Activated CD8-positive, alpha-beta memory T cell treated with anti-CD3 and anti-CD28 coated beads for 1 hour (primary cell): ENCODE measurements around the gene DIP2A.
"Not testable (repeated sequence)": the region's sequence is repeated elsewhere in the genome, so short reads cannot be mapped to it uniquely, and the experiment has no call there.

Source experiments
- DNase-seq, 2 donors: peaks; one replicate each; pipeline ENCODE4 v3.0.0-alpha.2; 2020; ENCODE audit warnings: low read depth in 1 of 2; ENCODE audit errors: extremely low read depth in 1 of 2

Gene DIP2A

GRCh38 chr21:46518983-46519583 lies 60.4 kb downstream of the DIP2A start:
- DNase-seq = no peak

- DNase-seq = not testable (repeated sequence)
Measured at GRCh38 chr21:46527393-46527792, 68.7 kb downstream of the DIP2A start.

- no peak for DNase-seq
Measured at GRCh38 chr21:46527801-46528200, 69.1 kb downstream of the DIP2A start.

- no peak for DNase-seq
Measured at GRCh38 chr21:46532080-46532479, 73.4 kb downstream of the DIP2A start.

- no peak for DNase-seq
Measured at GRCh38 chr21:46537026-46537425, 78.3 kb downstream of the DIP2A start.

- no peak for DNase-seq
Measured at GRCh38 chr21:46538262-46538661, 79.6 kb downstream of the DIP2A start.

- no peak for DNase-seq
Measured at GRCh38 chr21:46538851-46539666, 80.4 kb downstream of the DIP2A start.

- no peak for DNase-seq
Measured at GRCh38 chr21:46540087-46540710, 81.5 kb downstream of the DIP2A start.

- no peak for DNase-seq
Measured at GRCh38 chr21:46542588-46543124, 84.0 kb downstream of the DIP2A start.

GRCh38 chr21:46543306-46543705 lies 84.6 kb downstream of the DIP2A start:
- no peak for DNase-seq

- no peak for DNase-seq
Measured at GRCh38 chr21:46544003-46544402, 85.3 kb downstream of the DIP2A start.

GRCh38 chr21:46544824-46545223 lies 86.1 kb downstream of the DIP2A start:
- DNase-seq = no peak

- DNase-seq = no peak
Measured at GRCh38 chr21:46545363-46545762, 86.7 kb downstream of the DIP2A start.

- DNase-seq = no peak
Measured at GRCh38 chr21:46545911-46546310, 87.2 kb downstream of the DIP2A start.

- no peak for DNase-seq
Measured at GRCh38 chr21:46546799-46547198, 88.1 kb downstream of the DIP2A start.

GRCh38 chr21:46549650-46550049 lies 91.0 kb downstream of the DIP2A start:
- DNase-seq = no peak

- DNase-seq = peak; percentile 26 to 69
Measured at GRCh38 chr21:46550116-46550941, 91.6 kb downstream of the DIP2A start.

GRCh38 chr21:46551636-46552241 lies 93.0 kb downstream of the DIP2A start:
- peak in 1 of 2 donors; percentile 28 for DNase-seq

- no peak for DNase-seq
Measured at GRCh38 chr21:46552274-46552673, 93.6 kb downstream of the DIP2A start.

- DNase-seq = no peak
Measured at GRCh38 chr21:46552865-46553379, 94.2 kb downstream of the DIP2A start.
